HepG2 (cell line): ENCODE data around the gene DLX3.

Source experiments
- FOXK2 ChIP-seq: fragments of 450-650 bp; IDR thresholded peaks from 2 replicates; pipeline ENCODE4 v1.6.1; 2016
- MXI1 ChIP-seq: IDR thresholded peaks from 3 replicates; pipeline ENCODE4 v1.6.1; 2012; ENCODE audit warnings: low read depth, low read length, inconsistent platforms, borderline replicate concordance
- PHB2 ChIP-seq: fragments of 450-650 bp; IDR thresholded peaks from 2 replicates; pipeline ENCODE4 v1.6.1; 2018; ENCODE audit not compliant: partially characterized antibody
- POLR2A ChIP-seq, 2 experiments: IDR thresholded peaks; 2 replicates each; pipeline ENCODE4 v1.6.1; 2011; ENCODE audit warnings: low read depth in 2 of 2, low read length in 2 of 2, mild to moderate bottlenecking in 1 of 2, moderate library complexity in 1 of 2; ENCODE audit not compliant: insufficient read depth in 1 of 2
- SRF ChIP-seq: IDR thresholded peaks from 2 replicates; pipeline ENCODE4 v1.6.1; 2011; ENCODE audit warnings: mild to moderate bottlenecking, low read depth, low read length, moderate library complexity
- ZNF549 ChIP-seq: sonication (generic); formaldehyde crosslinking; IDR thresholded peaks from 2 replicates; pipeline ENCODE4 v1.5.0; 2020; ENCODE audit warnings: missing genetic modification reagents
- ZNF644 ChIP-seq: IDR thresholded peaks from 2 replicates; pipeline ENCODE4 v1.6.1; 2016; ENCODE audit warnings: low read depth
- TF ChIP-seq, protein P1 (sequence below): sonication (generic); formaldehyde crosslinking; IDR thresholded peaks from 2 replicates; pipeline ENCODE4 v1.8.0; 2022; ENCODE audit warnings: mild to moderate bottlenecking, missing genetic modification reagents; ENCODE audit not compliant: insufficient replicate concordance
- TF ChIP-seq, protein P2 (sequence below): sonication (generic); formaldehyde crosslinking; IDR thresholded peaks from 2 replicates; pipeline ENCODE4 v1.5.0; 2020; ENCODE audit warnings: mild to moderate bottlenecking, missing genetic modification reagents, moderate library complexity
- TF ChIP-seq, protein P3 (sequence below): sonication (generic); formaldehyde crosslinking; IDR thresholded peaks from 2 replicates; pipeline ENCODE4 v1.5.0; 2020; ENCODE audit warnings: mild to moderate bottlenecking, missing genetic modification reagents, borderline replicate concordance
- TF ChIP-seq, protein P4 (sequence below): sonication (generic); formaldehyde crosslinking; IDR thresholded peaks from 2 replicates; pipeline ENCODE4 v1.5.0; 2020; ENCODE audit warnings: mild to moderate bottlenecking, missing genetic modification reagents

DNA sequence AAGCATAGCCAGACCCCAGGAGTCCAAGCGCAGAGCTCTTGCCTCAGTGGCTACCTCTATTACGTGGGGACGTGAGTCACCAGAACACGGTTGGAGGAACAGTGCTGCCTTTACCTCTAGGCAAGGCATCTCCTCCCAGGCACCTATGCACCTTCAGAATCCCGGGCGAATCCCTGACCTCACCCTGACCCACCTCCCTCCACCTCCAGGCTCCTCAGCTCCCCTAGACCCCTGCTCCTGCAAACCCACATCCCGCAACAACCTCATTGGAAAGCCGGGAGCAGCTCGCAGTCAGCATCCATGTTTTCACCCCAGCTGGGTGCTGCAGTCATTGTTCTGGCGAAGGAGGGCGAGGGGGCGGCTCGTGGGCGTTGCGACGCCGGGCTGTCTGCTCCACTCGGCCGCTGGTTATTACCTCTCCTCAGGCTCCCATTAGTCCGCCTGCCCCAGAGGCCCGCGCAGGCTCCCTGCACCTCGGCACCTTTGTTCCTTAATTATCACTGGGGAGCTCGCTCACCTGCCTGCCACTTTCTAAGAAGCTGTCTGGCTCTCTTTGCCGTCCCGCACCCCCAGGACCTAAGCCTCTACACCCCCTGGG lies 50.7 kb downstream of the DLX3 start:
- no peak for TF ChIP-seq ZNF644 (CRISPR knock-in tag)
- no peak for TF ChIP-seq ZNF549 (CRISPR knock-in tag)
- TF ChIP-seq, protein P1, sequence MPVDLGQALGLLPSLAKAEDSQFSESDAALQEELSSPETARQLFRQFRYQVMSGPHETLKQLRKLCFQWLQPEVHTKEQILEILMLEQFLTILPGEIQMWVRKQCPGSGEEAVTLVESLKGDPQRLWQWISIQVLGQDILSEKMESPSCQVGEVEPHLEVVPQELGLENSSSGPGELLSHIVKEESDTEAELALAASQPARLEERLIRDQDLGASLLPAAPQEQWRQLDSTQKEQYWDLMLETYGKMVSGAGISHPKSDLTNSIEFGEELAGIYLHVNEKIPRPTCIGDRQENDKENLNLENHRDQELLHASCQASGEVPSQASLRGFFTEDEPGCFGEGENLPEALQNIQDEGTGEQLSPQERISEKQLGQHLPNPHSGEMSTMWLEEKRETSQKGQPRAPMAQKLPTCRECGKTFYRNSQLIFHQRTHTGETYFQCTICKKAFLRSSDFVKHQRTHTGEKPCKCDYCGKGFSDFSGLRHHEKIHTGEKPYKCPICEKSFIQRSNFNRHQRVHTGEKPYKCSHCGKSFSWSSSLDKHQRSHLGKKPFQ (CRISPR knock-in tag), result no peak
- TF ChIP-seq, protein P2, sequence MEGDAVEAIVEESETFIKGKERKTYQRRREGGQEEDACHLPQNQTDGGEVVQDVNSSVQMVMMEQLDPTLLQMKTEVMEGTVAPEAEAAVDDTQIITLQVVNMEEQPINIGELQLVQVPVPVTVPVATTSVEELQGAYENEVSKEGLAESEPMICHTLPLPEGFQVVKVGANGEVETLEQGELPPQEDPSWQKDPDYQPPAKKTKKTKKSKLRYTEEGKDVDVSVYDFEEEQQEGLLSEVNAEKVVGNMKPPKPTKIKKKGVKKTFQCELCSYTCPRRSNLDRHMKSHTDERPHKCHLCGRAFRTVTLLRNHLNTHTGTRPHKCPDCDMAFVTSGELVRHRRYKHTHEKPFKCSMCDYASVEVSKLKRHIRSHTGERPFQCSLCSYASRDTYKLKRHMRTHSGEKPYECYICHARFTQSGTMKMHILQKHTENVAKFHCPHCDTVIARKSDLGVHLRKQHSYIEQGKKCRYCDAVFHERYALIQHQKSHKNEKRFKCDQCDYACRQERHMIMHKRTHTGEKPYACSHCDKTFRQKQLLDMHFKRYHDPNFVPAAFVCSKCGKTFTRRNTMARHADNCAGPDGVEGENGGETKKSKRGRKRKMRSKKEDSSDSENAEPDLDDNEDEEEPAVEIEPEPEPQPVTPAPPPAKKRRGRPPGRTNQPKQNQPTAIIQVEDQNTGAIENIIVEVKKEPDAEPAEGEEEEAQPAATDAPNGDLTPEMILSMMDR, result no peak
- no peak for TF ChIP-seq POLR2A (IDR thresholded peaks at IDR 0.05; ENCODE audit: insufficient read depth in 1 of 2, low read depth in 2 of 2, low read length in 2 of 2)
- TF ChIP-seq, protein P3, sequence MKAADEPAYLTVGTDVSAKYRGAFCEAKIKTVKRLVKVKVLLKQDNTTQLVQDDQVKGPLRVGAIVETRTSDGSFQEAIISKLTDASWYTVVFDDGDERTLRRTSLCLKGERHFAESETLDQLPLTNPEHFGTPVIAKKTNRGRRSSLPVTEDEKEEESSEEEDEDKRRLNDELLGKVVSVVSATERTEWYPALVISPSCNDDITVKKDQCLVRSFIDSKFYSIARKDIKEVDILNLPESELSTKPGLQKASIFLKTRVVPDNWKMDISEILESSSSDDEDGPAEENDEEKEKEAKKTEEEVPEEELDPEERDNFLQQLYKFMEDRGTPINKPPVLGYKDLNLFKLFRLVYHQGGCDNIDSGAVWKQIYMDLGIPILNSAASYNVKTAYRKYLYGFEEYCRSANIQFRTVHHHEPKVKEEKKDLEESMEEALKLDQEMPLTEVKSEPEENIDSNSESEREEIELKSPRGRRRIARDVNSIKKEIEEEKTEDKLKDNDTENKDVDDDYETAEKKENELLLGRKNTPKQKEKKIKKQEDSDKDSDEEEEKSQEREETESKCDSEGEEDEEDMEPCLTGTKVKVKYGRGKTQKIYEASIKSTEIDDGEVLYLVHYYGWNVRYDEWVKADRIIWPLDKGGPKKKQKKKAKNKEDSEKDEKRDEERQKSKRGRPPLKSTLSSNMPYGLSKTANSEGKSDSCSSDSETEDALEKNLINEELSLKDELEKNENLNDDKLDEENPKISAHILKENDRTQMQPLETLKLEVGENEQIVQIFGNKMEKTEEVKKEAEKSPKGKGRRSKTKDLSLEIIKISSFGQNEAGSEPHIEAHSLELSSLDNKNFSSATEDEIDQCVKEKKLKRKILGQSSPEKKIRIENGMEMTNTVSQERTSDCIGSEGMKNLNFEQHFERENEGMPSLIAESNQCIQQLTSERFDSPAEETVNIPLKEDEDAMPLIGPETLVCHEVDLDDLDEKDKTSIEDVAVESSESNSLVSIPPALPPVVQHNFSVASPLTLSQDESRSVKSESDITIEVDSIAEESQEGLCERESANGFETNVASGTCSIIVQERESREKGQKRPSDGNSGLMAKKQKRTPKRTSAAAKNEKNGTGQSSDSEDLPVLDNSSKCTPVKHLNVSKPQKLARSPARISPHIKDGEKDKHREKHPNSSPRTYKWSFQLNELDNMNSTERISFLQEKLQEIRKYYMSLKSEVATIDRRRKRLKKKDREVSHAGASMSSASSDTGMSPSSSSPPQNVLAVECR (CRISPR knock-in tag), result no peak
- TF ChIP-seq FOXK2, result no peak
- TF ChIP-seq PHB2, result no peak
- no peak for TF ChIP-seq SRF
- TF ChIP-seq, protein P4, sequence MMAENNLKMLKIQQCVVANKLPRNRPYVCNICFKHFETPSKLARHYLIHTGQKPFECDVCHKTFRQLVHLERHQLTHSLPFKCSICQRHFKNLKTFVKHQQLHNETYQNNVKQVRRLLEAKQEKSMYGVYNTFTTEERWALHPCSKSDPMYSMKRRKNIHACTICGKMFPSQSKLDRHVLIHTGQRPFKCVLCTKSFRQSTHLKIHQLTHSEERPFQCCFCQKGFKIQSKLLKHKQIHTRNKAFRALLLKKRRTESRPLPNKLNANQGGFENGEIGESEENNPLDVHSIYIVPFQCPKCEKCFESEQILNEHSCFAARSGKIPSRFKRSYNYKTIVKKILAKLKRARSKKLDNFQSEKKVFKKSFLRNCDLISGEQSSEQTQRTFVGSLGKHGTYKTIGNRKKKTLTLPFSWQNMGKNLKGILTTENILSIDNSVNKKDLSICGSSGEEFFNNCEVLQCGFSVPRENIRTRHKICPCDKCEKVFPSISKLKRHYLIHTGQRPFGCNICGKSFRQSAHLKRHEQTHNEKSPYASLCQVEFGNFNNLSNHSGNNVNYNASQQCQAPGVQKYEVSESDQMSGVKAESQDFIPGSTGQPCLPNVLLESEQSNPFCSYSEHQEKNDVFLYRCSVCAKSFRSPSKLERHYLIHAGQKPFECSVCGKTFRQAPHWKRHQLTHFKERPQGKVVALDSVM (CRISPR knock-in tag), result no peak
- no peak for TF ChIP-seq MXI1
